D721Med (cell line): ENCODE data around the gene SPC24.
A peak's percentile ranks its signal among the peaks of the same experiment; 100 is the strongest.
"Not testable (repeated sequence)": the region's sequence is repeated elsewhere in the genome, so short reads cannot be mapped to it uniquely, and the experiment has no call there.

Experiments used
- DNase-seq: peaks from one replicate; pipeline ENCODE4 v3.0.0; 2011; ENCODE audit warnings: low spot score; ENCODE audit not compliant: insufficient read length
- FAIRE-seq: peaks from 2 replicates; lab custom pipeline; 2011; peaks lifted over from hg19 to GRCh38; lab: Jason Lieb, UNC
- TF ChIP-seq, protein P1 (sequence below): IDR thresholded peaks from 2 replicates; pipeline ENCODE4 v1.5.1; 2012; ENCODE audit warnings: mild to moderate bottlenecking, control low read depth; ENCODE audit not compliant: insufficient read depth; ENCODE audit errors: missing control alignments

SPC24 gene

DNA sequence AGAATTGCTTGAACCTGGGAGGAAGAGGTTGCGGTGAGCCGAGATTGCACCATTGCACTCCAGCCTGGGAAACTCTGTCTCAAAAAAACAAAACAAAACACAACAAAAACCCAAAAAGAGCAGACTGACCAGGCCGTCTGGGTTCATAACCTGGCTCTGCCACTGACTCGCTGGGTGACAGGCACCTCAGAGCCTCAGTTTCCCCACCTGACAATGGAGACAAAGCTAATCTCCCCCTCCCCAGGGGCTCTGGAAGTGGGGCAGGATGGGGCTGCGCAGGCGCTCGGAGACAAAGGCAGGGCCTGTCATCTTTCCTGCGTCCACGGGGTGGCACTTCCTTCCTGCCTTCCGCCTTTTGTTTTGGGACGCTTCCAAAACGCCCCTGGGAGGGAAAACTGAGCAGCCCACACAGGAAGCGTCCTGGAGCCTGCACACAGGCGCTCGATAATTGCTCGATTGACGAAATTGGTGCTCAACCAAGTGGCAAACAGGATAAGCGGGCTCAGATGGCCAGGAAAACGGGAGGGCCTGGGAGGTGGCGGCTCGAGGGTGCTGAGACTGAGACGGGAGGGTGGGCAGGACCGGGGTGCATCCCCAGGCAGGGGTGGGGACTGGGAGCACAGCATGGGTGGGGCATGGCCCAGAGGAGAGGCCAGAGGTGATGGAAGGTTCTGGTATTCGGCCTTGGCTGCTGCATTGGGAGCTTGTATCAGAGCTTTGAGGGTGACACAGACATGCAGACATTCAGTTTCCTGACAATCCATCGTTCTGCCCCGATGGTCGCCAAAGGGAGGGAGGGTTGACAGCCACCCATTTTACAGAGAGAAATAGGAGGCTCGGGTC lies 17.8 kb downstream of the SPC24 start:
- TF ChIP-seq, protein P1, sequence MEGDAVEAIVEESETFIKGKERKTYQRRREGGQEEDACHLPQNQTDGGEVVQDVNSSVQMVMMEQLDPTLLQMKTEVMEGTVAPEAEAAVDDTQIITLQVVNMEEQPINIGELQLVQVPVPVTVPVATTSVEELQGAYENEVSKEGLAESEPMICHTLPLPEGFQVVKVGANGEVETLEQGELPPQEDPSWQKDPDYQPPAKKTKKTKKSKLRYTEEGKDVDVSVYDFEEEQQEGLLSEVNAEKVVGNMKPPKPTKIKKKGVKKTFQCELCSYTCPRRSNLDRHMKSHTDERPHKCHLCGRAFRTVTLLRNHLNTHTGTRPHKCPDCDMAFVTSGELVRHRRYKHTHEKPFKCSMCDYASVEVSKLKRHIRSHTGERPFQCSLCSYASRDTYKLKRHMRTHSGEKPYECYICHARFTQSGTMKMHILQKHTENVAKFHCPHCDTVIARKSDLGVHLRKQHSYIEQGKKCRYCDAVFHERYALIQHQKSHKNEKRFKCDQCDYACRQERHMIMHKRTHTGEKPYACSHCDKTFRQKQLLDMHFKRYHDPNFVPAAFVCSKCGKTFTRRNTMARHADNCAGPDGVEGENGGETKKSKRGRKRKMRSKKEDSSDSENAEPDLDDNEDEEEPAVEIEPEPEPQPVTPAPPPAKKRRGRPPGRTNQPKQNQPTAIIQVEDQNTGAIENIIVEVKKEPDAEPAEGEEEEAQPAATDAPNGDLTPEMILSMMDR: peak; percentile 73
- peak; percentile 75 for DNase-seq
- no peak for FAIRE-seq

DNA sequence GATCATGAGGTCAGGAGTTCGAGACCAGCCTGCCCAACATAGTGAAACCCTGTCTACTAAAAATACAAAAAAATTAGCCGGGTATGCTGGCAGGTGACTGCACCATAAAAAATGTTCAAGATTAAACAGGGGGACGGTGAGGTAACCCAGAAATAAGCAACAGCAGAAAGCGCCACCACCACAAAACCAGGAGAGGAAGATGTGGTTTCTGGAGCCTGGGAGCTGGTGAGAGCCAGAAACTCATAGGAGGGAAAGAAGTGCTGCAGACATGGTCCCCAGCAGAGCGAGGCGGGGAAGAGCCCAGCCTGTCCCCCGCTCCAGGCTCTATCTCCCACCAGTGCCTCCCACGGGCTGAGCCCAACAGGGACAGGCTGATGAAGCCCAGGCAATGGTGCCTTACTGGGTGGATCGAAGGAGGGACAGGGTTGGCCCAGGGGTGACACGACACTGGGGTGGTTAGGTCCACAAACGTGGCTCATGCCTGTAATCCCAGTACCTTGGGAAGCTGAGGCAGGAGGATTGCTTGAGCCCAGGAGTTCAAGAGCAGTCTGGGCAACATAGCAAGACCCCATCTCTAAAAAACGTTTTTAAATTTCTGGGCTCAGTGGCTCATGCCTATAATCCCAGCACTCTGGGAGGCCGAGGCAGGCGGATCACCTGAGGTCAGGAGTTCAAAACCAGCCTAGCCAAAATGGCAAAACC lies 19.0 kb downstream of the SPC24 start:
- FAIRE-seq (no peak), DNase-seq (no peak)
- TF ChIP-seq, protein P1: no peak

DNA sequence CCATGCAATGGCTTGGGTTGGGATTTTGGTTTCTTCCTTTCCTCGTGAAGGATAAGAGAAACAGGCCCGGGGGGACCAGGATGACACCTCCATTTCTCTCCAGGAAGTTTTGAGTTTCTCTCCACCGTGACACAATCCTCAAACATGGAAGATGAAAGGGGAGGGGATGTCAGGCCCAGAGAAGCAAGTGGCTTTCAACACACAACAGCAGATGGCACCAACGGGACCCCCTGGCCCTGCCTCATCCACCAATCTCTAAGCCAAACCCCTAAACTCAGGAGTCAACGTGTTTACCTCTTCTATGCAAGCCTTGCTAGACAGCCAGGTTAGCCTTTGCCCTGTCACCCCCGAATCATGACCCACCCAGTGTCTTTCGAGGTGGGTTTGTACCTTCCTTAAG lies 24.1 kb downstream of the SPC24 start:
- DNase-seq: no peak
- TF ChIP-seq, protein P1: no peak
- FAIRE-seq: no peak

DNA sequence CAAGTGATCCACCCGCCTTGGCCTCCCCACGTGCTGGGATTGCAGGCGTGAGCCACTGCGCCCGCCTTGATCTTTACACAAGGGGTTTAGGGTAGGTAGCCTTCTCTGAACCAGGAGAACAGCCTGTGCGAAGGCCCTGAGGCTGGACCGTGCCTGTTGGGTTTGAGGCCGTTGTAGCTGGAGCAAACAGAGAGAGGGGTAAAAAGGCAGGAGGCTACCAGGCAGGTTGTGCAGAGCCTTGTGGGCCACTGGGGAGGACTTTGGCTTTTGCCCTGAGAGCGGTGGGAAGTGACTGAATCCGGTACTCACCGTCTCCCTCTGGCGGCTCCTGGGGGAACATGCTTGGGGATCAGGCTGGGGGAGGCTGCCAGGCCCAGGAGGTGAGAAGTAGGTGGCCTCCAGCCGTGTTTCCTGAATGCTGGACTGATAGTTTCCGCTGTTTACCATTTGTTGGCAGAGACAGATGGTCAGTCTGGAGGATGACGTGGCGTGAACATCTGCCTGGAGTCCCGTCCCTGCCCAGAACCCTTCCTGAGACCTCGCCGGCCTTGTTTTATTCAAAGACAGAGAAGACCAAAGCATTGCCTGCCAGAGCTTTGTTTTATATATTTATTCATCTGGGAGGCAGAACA lies 24.6 kb downstream of the SPC24 start:
- DNase-seq: peak; percentile 83
- TF ChIP-seq, protein P1: peak; percentile 73
- no peak for FAIRE-seq

DNA sequence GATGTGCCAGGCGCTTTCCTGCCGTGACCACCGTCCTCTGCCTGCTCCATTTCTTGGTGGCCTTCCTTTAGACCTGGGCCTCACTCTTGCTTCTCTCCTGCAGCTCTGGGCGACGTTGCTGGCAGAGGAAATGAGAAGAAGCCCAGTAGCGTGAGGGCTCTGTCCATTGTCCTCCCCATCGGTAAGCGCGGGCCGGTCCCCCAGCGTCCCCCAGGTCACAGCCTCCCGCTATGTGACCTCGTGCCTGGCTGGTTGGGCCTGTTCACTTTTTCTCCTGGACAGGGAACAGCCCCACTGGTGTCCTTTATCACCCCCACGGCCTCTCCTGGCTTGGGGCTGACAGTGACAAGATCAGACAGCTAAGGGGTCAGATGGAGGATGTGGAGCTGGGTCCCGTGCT lies 27.7 kb downstream of the SPC24 start:
- no peak for FAIRE-seq

DNA sequence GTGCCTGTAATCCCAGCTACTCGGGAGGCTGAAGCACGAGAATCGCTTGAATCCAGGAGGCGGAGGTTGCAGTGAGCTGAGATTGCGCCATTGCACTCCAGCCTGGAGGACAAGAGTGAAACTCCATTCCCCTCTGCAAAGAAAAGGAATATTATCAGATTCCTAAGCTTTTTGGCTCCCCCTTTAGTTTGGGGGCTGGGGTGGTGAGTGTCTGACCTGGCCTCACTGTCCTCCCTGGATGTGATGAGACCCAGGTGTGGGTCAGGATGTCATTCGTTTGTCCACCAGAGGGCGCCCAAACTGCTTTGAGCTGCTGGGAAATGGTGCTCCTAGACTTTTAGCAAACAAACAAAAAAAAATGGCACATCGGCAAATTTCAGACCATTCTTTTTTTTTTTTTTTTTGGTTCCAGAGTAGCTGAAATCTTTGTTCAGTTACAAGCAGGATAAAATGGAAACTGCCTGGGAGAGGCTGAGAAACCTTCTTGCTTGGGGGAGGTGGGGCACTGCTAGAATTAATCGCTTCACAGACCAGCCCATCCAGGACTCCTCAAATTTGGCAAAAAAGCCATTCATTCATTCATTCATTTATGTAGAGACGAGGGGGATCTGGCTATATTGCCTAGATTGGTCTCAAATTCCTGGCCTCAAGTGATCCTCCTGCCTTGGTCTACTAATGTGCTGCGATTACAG lies 29.4 kb downstream of the SPC24 start:
- DNase-seq (no peak), FAIRE-seq (no peak)
- TF ChIP-seq, protein P1: peak; percentile 69

More for the DNA sequence above, 27.7 kb downstream of the SPC24 start:
- DNase-seq: no peak
- TF ChIP-seq, protein P1: no peak

- not testable (repeated sequence) for FAIRE-seq, DNase-seq
Measured at GRCh38 chr19:11124157-11124556, 31.4 kb downstream of the SPC24 start.
